OCI-LY3 (cell line): Measurements from ENCODE around the gene GNAO1.

Experiments used
- H2AFZ ChIP-seq: fragments of 200-600, 300-600 bp; shearing (Covaris generic); 2 replicates; pipeline ENCODE4 v1.6.0; 2014; ENCODE audit warnings: antibody characterized with exemption, low read depth, low read length
- H3K27ac ChIP-seq: fragments of 200-600, 300-600 bp; sonication (generic); 2 replicates; pipeline ENCODE4 v1.5.1; 2014; ENCODE audit warnings: mild to moderate bottlenecking, low read length, moderate library complexity, mixed read lengths
- H3K27me3 ChIP-seq: fragments of 200-600, 300-600 bp; sonication (generic); 2 replicates; pipeline ENCODE4 v1.6.1; 2014; ENCODE audit warnings: low read depth, low read length, mixed read lengths
- H3K36me3 ChIP-seq: fragments of 200-600, 300-600 bp; sonication (generic); replicated peaks from 2 replicates; pipeline ENCODE3; 2014; ENCODE audit warnings: low read depth, low read length, mixed read lengths
- H3K4me1 ChIP-seq: fragments of 300-600, 200-600 bp; sonication (generic); 2 replicates; pipeline ENCODE4 v1.6.1; 2014; ENCODE audit warnings: low read length, mixed read lengths
- H3K4me2 ChIP-seq: fragments of 200-600, 300-600 bp; sonication (generic); 2 replicates; pipeline ENCODE4 v1.6.1; 2014; ENCODE audit warnings: low read length, mixed read lengths
- H3K4me3 ChIP-seq: fragments of 300-600, 200-600 bp; sonication (generic); 2 replicates; pipeline ENCODE4 v1.5.1; 2014; ENCODE audit warnings: antibody characterized with exemption, mild to moderate bottlenecking, low read length, moderate library complexity
- H3K79me2 ChIP-seq: fragments of 300-600, 200-600 bp; shearing (Covaris generic); 2 replicates; pipeline ENCODE4 v1.6.1; 2014; ENCODE audit warnings: mild to moderate bottlenecking, low read length, mixed read lengths
- H3K9ac ChIP-seq: fragments of 300-600, 200-600 bp; shearing (Covaris generic); 2 replicates; pipeline ENCODE4 v1.6.0; 2014; ENCODE audit warnings: mild to moderate bottlenecking, low read length, moderate library complexity
- H3K9me3 ChIP-seq: fragments of 200-600, 300-600 bp; shearing (Covaris generic); 2 replicates; pipeline ENCODE4 v1.6.1; 2014; ENCODE audit warnings: low read length, mixed read lengths; ENCODE audit not compliant: insufficient read depth
- H4K20me1 ChIP-seq: fragments of 200-600, 300-600 bp; sonication (generic); 2 replicates; pipeline ENCODE4 v1.6.1; 2016; ENCODE audit warnings: low read length, mixed read lengths; ENCODE audit not compliant: insufficient read depth
- CTCF ChIP-seq: fragments of 200-600, 300-600 bp; sonication (generic); IDR thresholded peaks from 2 replicates; pipeline ENCODE4 v1.5.1; 2014; ENCODE audit warnings: antibody characterized with exemption, low read length, low read depth
- EZH2phosphoT487 ChIP-seq: fragments of 200-600 bp; shearing (Covaris generic); IDR thresholded peaks from 2 replicates; pipeline ENCODE4 v1.6.1; 2018; ENCODE audit warnings: antibody characterized with exemption, mixed run types, low read depth

The GNAO1 gene

DNA sequence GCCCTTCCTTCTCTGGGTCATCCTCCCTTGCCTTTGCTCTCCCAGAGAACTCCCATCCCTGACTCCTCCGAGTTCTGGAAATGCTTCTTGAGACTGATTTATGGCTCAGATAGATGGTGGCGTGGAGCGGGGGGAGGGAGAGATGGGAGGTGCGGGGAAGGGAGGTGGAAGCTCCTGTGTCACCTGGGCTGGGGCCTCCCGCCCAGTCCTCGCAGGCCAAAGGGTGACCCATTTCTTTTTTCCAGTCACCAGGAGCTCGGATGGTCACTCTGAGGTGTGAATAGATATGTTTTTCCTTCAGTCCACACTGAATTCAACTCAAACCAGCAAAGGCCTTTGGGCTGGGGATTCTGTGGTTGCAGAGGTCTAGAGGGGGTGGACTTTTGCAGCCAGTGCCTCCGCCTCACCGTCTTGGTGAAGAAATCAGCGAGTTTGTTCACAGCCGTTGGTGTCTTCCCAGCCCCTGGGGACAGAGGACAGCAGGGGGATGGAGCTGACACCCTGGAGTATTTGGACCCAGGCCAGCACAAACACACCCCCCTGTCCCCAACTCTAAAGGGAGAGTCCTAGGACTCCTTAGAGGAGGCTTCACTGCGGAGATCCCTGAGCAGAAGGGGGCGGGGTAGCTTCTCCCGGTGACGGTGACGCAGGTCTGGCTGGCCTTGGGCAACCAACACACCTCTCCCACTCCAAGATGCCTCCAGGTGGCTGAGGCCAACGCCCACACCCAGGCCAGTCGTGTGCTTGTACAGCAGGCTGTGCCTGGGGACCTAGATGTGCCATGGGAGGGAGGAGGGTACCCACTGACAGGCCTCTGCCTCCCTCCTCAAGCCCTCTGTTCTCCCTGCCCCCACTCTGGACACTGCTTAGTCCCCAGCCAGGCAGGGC is 153.5 kb downstream of the GNAO1 start:
- Histone ChIP-seq H3K4me1 (no peaks in the 10 kb centered on the region), H3K27me3 (no peaks in the 10 kb centered on the region), H2AFZ (no peak overlapping the region), H4K20me1 (no peaks in the 10 kb centered on the region), H3K4me3 (no peak overlapping the region), H3K4me2 (no peak overlapping the region), H3K36me3 (no peaks in the 10 kb centered on the region), H3K9ac (no peak overlapping the region), H3K9me3 (no peaks in the 10 kb centered on the region), H3K79me2 (no peaks in the 10 kb centered on the region), H3K27ac (no peak overlapping the region)
- no peak for TF ChIP-seq EZH2phosphoT487

GRCh38 chr16:56345406-56346050 is 154.2 kb downstream of the GNAO1 start:
- Histone ChIP-seq H3K9ac (no peak overlapping the region), H3K4me2 (no peak overlapping the region), H3K27me3 (peaks cover 3% of the 10 kb centered on the region; the same call in 1 of the 2 replicates), H3K79me2 (no peaks in the 10 kb centered on the region), H4K20me1 (no peaks in the 10 kb centered on the region), H3K4me1 (no peaks in the 10 kb centered on the region), H3K9me3 (no peaks in the 10 kb centered on the region), H3K4me3 (no peak overlapping the region), H2AFZ (no peak overlapping the region), H3K36me3 (no peaks in the 10 kb centered on the region), H3K27ac (no peak overlapping the region)
- TF ChIP-seq EZH2phosphoT487 (no peak), CTCF (no peak)

- H4K20me1 ChIP-seq, result no peaks in the 10 kb centered on the region
- no peaks in the 10 kb centered on the region for H3K4me1 ChIP-seq
- H2AFZ ChIP-seq, result no peak overlapping the region
- no peak overlapping the region for H3K9ac ChIP-seq
- H3K27ac ChIP-seq, result no peak overlapping the region
- TF ChIP-seq CTCF, result no peak
- no peak for TF ChIP-seq EZH2phosphoT487
- no peaks in the 10 kb centered on the region for H3K36me3 ChIP-seq
- no peak overlapping the region for H3K4me2 ChIP-seq
- H3K27me3 ChIP-seq, result peaks cover 6% of the 10 kb centered on the region; the same call in 1 of the 2 replicates
- no peaks in the 10 kb centered on the region for H3K79me2 ChIP-seq
- H3K9me3 ChIP-seq, result no peaks in the 10 kb centered on the region
- H3K4me3 ChIP-seq, result no peak overlapping the region
Observed at GRCh38 chr16:56346131-56346890, 155.0 kb downstream of the GNAO1 start.

- Histone ChIP-seq H3K9ac (no peak overlapping the region), H3K4me2 (no peak overlapping the region), H3K36me3 (no peaks in the 10 kb centered on the region), H3K27me3 (peaks cover 6% of the 10 kb centered on the region; the same call in 1 of the 2 replicates), H3K79me2 (no peaks in the 10 kb centered on the region), H3K4me1 (no peaks in the 10 kb centered on the region), H3K9me3 (no peaks in the 10 kb centered on the region), H4K20me1 (no peaks in the 10 kb centered on the region), H2AFZ (no peak overlapping the region), H3K27ac (no peak overlapping the region), H3K4me3 (no peak overlapping the region)
- TF ChIP-seq EZH2phosphoT487, result no peak
- no peak for TF ChIP-seq CTCF
Observed at GRCh38 chr16:56347166-56347565, 155.9 kb downstream of the GNAO1 start.
